Gastroesophageal sphincter (tissue), 3 donors: Measurements from ENCODE around the gene FUT8.

Experiments
- POLR2A ChIP-seq, 2 donors: fragments of 450-650 bp; IDR thresholded peaks; one replicate each; pipeline ENCODE4 v1.6.1; 2017; ENCODE audit warnings: antibody characterized with exemption in 2 of 2, mild to moderate bottlenecking in 2 of 2, moderate library complexity in 1 of 2
- POLR2AphosphoS5 ChIP-seq: sonication (generic); formaldehyde crosslinking; IDR thresholded peaks from one replicate; pipeline ENCODE4 v1.6.1; 2017; ENCODE audit warnings: antibody characterized with exemption
- TF ChIP-seq, protein P1 (sequence below), 4 experiments: fragments of 200-600 bp in 2 of 4; fragments of 450-650 bp in 2 of 4; sonication (generic) in 1 of 4; IDR thresholded peaks; one replicate each; pipeline ENCODE4 v1.5.1; 2017 to 2019; ENCODE audit warnings: antibody characterized with exemption in 4 of 4, mild to moderate bottlenecking in 2 of 4, moderate library complexity in 2 of 4

DNA sequence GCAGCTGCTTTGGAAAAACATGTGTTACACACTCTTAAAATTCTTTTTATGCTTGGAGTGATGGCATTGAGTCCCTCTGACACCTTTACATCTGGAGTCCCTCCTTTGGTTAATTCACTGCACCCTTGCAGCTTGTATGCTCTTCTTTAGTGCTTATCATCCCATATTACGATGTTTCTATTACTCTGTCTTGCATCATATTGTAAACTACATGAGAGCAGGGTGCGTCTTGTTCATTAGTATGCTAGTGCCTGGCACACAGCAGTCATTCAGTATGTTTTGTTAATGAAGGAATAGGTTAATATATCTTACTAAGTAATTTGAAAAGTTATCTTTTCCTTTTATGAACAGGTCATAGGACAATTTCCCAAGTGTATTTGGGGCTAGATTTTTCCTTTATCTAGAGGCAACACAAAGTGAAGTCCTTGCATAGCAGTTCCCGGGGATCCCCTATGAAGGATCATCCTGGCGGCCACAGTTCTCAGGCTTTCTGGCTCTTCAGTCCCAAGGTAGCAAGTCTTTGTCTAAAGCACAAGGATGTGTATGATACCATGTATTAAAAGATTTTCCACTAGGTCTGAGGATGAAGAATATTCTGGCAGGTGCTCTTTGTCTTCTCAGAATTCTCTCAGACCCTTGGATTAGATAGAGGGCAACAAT is 363.8 kb downstream of the FUT8 start:
- TF ChIP-seq, protein P1, sequence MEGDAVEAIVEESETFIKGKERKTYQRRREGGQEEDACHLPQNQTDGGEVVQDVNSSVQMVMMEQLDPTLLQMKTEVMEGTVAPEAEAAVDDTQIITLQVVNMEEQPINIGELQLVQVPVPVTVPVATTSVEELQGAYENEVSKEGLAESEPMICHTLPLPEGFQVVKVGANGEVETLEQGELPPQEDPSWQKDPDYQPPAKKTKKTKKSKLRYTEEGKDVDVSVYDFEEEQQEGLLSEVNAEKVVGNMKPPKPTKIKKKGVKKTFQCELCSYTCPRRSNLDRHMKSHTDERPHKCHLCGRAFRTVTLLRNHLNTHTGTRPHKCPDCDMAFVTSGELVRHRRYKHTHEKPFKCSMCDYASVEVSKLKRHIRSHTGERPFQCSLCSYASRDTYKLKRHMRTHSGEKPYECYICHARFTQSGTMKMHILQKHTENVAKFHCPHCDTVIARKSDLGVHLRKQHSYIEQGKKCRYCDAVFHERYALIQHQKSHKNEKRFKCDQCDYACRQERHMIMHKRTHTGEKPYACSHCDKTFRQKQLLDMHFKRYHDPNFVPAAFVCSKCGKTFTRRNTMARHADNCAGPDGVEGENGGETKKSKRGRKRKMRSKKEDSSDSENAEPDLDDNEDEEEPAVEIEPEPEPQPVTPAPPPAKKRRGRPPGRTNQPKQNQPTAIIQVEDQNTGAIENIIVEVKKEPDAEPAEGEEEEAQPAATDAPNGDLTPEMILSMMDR (IDR thresholded peaks at IDR 0.05): no peak
- no peak for TF ChIP-seq POLR2AphosphoS5
- TF ChIP-seq POLR2A (IDR thresholded peaks at IDR 0.05): no peak
